Rectal smooth muscle tissue (tissue), 1 donor: ENCODE results near the gene RUNX2.

ENCODE experiments used
- H3K27ac ChIP-seq: one replicate; pipeline ENCODE4 v1.7.0; 2013; ENCODE audit warnings: low read depth, low read length, inconsistent platforms
- H3K27me3 ChIP-seq: one replicate; pipeline ENCODE4 v1.7.0; 2013; ENCODE audit warnings: low read length; ENCODE audit not compliant: control insufficient read depth, insufficient read depth
- H3K36me3 ChIP-seq: one replicate; pipeline ENCODE4 v1.7.0; 2013; ENCODE audit warnings: low read length; ENCODE audit not compliant: control insufficient read depth, insufficient read depth
- H3K4me1 ChIP-seq: one replicate; pipeline ENCODE4 v1.7.0; 2013; ENCODE audit warnings: low read length; ENCODE audit not compliant: control insufficient read depth, insufficient read depth
- H3K4me3 ChIP-seq: one replicate; pipeline ENCODE4 v1.7.0; 2013; ENCODE audit warnings: low read length
- H3K9ac ChIP-seq: one replicate; pipeline ENCODE4 v1.7.0; 2013; ENCODE audit warnings: low read length

The RUNX2 gene

DNA sequence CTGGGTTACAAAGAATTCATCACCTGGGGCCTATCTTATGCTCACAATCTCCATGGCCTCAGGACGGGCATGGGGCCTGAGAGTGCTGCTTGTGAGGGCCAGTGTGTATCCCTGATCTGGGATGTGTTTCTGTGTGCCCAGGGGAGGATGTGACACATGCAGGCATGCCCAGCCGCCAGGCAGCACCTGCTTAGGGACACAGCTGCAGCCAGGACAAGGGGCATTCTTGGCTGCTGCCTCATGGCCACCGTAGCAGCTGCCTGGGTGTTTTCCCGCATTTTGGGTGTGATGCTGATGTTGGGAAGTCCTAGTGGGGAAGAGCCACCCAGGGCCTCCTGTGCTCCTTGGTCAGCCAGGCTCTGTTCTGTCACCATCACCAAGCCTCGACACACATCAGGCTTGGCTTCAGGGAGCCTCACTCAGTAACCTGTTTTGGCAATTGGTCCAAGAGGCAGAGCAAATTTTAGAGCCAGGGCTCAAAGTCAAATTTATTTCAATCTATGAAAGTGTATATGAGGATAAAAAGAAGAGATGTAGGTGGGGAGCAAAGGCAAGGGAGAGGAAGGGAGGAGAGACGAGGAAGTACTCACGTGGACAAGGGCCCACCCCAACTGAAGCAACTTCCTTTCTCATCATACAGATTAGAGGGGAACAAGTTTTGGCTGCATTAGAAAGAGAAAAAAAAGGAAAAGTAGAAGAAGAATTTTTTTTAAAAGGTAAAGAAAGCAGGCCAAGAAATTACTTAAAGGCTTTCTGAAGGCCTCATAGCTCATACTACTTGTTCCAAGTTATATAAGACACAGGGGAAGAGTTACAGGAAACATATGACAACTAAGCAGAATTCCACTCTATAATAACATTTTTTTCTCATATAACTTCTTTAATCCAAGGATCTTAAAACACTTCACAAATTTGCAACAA lies 319.5 kb downstream of the RUNX2 start:
- Histone ChIP-seq H3K9ac (no peak overlapping the region), H3K27ac (no peak overlapping the region)

DNA sequence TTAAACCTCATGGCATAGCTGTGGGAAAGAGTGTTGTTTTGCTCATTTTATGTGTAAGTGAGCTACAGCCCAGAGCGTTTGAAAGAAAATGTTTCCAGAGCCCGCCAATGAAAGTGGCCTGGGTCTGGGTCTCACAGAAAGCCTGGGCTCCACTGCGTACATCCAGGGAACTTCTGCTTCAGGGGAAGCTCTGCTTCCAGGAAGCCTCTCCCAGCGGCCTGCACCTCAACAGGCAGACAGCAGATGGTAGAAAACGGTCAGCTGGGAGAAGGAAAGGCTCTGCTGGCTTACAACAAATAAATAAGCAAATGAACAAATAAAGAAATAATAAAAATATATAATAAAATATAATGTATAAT lies 320.1 kb downstream of the RUNX2 start:
- no peak overlapping the region for H3K9ac ChIP-seq
- peaks cover 5% of the 10 kb centered on the region for H3K27me3 ChIP-seq
- H3K4me1 ChIP-seq = no peaks in the 10 kb centered on the region
- no peak overlapping the region for H3K4me3 ChIP-seq
- H3K27ac ChIP-seq = no peak overlapping the region
- H3K36me3 ChIP-seq = no peaks in the 10 kb centered on the region

More for the DNA sequence above, 319.5 kb downstream of the RUNX2 start:
- Histone ChIP-seq H3K27me3 (peaks cover 5% of the 10 kb centered on the region), H3K4me3 (no peak overlapping the region), H3K4me1 (no peaks in the 10 kb centered on the region), H3K36me3 (no peaks in the 10 kb centered on the region)

DNA sequence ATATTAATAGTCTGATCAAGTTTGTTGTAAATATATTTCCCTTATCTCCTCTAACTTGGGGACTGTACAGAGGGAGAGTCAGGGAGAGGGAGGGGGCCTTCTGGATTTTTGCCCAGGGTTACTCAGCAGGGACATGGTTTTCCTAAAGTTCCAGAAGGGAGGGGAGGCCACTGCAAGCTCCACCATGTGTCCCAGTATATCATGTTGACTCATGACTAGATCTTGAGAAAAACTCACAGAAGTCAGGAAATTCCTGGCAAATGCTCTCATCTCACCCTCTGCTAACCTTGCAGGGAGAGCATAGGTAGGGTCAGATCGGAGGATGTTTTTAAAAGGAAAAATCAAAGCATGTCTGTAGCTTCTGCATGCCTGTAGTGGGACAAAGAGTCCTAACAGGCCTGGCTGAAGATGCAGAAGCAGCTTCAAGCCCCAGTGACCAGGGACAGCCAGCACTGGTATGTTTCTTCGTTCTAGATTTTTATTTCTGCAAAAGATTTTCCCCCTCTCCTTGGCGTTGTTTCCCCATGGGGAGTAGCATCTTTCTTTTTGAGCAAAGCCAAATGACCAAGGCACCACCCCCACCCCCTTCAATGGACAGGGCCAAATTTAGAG lies 322.5 kb downstream of the RUNX2 start:
- H3K9ac ChIP-seq = no peak overlapping the region

GRCh38 chr6:45651301-45651700 lies 323.2 kb downstream of the RUNX2 start:
- H3K36me3 ChIP-seq = no peaks in the 10 kb centered on the region
- no peaks in the 10 kb centered on the region for H3K4me1 ChIP-seq
- no peaks in the 10 kb centered on the region for H3K27me3 ChIP-seq
- no peak overlapping the region for H3K27ac ChIP-seq
- no peak overlapping the region for H3K9ac ChIP-seq
- H3K4me3 ChIP-seq = no peak overlapping the region

More for the DNA sequence above, 322.5 kb downstream of the RUNX2 start:
- Histone ChIP-seq H3K27me3 (no peaks in the 10 kb centered on the region), H3K27ac (no peak overlapping the region), H3K4me1 (no peaks in the 10 kb centered on the region), H3K36me3 (no peaks in the 10 kb centered on the region), H3K4me3 (no peak overlapping the region)

GRCh38 chr6:45652416-45652815 lies 324.3 kb downstream of the RUNX2 start:
- H3K27me3 ChIP-seq = no peaks in the 10 kb centered on the region
- H3K4me1 ChIP-seq = no peaks in the 10 kb centered on the region
- H3K36me3 ChIP-seq = no peaks in the 10 kb centered on the region
- no peak overlapping the region for H3K4me3 ChIP-seq
- no peak overlapping the region for H3K9ac ChIP-seq
- no peak overlapping the region for H3K27ac ChIP-seq

GRCh38 chr6:45653117-45653883 lies 325.2 kb downstream of the RUNX2 start:
- Histone ChIP-seq H3K4me3 (no peak overlapping the region), H3K27me3 (no peaks in the 10 kb centered on the region), H3K27ac (no peak overlapping the region), H3K36me3 (no peaks in the 10 kb centered on the region), H3K4me1 (no peaks in the 10 kb centered on the region), H3K9ac (no peak overlapping the region)

DNA sequence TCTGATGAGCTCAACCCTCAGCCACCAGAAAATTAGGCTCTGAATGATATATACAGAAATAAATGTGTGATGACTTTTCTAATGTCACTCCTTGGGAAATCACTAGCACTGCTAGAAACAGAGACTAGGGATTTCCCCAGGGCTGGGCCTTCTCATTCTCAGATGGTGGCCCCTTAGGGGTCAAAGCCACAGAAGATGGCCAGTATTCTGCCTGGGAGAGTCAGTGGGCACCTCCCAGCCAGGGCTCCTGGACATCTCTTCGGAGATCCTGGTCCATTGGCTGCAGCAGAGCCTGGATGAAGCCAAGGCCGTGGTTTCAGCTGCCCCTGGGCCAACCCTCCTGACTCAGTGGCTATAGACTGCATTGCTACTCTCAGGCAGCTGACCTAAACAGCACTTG lies 326.5 kb downstream of the RUNX2 start:
- Histone ChIP-seq H3K27ac (no peak overlapping the region), H3K9ac (no peak overlapping the region), H3K4me3 (no peak overlapping the region), H3K36me3 (no peaks in the 10 kb centered on the region), H3K27me3 (no peaks in the 10 kb centered on the region), H3K4me1 (no peaks in the 10 kb centered on the region)

DNA sequence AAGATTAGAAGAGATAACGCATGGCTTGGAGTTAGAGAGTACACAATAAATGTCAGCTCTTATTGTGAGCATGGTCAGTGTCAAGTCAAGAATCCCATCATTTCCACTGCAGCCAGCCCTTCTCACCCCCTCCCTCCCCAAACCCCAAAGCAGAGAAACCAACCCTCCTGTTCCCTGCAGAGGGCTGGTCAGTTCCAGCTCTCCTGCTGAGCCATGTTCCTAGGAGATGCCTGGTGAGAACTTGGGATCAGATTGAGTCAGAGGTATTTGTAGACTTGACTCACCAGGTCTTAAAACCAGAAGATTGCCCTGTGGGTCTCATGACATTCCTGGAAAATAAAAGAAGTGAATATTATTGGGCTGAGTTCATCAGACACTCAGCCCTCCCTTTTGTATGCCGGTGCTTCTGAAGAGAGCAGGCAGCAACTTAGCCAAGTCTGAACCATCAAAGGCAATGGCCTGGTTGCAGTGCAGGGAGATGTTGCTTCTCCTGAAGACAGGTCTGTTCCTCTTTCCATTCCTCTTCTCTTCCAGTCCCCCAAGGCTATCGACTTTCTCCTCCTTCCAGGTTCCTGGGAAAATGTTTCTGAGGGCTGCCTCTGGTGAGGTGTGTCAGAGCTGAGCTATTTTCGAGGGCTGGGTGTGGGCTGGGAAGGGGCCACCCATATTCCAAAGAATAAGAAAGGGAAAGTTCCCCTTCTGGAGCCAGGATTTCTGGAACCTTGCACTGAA lies 327.8 kb downstream of the RUNX2 start:
- Histone ChIP-seq H3K27me3 (no peaks in the 10 kb centered on the region), H3K4me1 (no peaks in the 10 kb centered on the region), H3K4me3 (no peak overlapping the region), H3K36me3 (no peaks in the 10 kb centered on the region), H3K27ac (no peak overlapping the region), H3K9ac (no peak overlapping the region)

- H3K4me3 ChIP-seq = no peak overlapping the region
- no peaks in the 10 kb centered on the region for H3K4me1 ChIP-seq
- H3K9ac ChIP-seq = no peak overlapping the region
- H3K36me3 ChIP-seq = no peaks in the 10 kb centered on the region
- H3K27ac ChIP-seq = no peak overlapping the region
- no peaks in the 10 kb centered on the region for H3K27me3 ChIP-seq
Observed at GRCh38 chr6:45657226-45657625, 329.1 kb downstream of the RUNX2 start.

GRCh38 chr6:45658400-45658799 lies 330.3 kb downstream of the RUNX2 start:
- H3K27me3 ChIP-seq = no peaks in the 10 kb centered on the region
- H3K4me1 ChIP-seq = no peaks in the 10 kb centered on the region
- H3K9ac ChIP-seq = no peak overlapping the region
- H3K4me3 ChIP-seq = no peak overlapping the region
- H3K36me3 ChIP-seq = no peaks in the 10 kb centered on the region
- H3K27ac ChIP-seq = no peak overlapping the region

DNA sequence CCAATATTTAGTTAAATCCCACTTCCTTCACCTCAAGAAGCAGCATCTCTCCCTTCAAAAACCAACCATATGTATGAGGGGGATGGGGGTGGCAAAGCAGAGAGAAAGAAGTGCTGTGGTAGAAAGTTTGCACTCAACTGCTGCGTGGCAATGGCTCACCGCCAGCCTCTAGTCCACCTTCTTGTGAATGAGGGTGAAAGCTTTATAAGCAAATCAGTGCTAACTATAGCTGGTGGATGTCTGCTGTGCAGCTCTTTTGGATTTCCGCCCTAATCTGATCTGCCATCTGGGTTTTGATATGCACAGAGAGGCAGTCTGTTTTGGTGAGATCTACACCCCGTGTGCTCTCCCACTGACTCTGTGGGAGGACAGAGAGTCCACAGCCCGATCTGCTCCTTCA lies 330.8 kb downstream of the RUNX2 start:
- no peaks in the 10 kb centered on the region for H3K27me3 ChIP-seq
- no peak overlapping the region for H3K27ac ChIP-seq
- H3K36me3 ChIP-seq = no peaks in the 10 kb centered on the region
- H3K9ac ChIP-seq = no peak overlapping the region
- H3K4me1 ChIP-seq = no peaks in the 10 kb centered on the region
- no peak overlapping the region for H3K4me3 ChIP-seq

GRCh38 chr6:45661661-45662060 lies 333.5 kb downstream of the RUNX2 start:
- H3K27me3 ChIP-seq = no peaks in the 10 kb centered on the region
- H3K27ac ChIP-seq = no peak overlapping the region
- H3K4me3 ChIP-seq = no peak overlapping the region
- no peaks in the 10 kb centered on the region for H3K4me1 ChIP-seq
- no peaks in the 10 kb centered on the region for H3K36me3 ChIP-seq
- no peak overlapping the region for H3K9ac ChIP-seq
